Osteocyte (in vitro differentiated cells): Measurements from ENCODE around the gene MEIS2. TPM values are rescaled to one million over a fixed set of nuclear protein-coding genes. Genes with fewer than 3 reads are reported as not detected.

ENCODE experiments used
- DNase-seq: peaks from one replicate; pipeline ENCODE4 v3.0.0; 2021; ENCODE audit warnings: mixed read lengths; ENCODE audit not compliant: unreplicated experiment; ENCODE audit errors: extremely low spot score
- H3K27ac Mint-ChIP-seq: one replicate; pipeline ENCODE4 v1.8.0; 2021; ENCODE audit warnings: mild to moderate bottlenecking, mixed read lengths; ENCODE audit not compliant: unreplicated experiment
- H3K27me3 Mint-ChIP-seq: one replicate; pipeline ENCODE4 v1.8.0; 2021; ENCODE audit warnings: mixed read lengths; ENCODE audit not compliant: unreplicated experiment
- H3K36me3 Mint-ChIP-seq: one replicate; pipeline ENCODE4 v1.8.0; 2021; ENCODE audit warnings: mixed read lengths; ENCODE audit not compliant: unreplicated experiment
- H3K4me1 Mint-ChIP-seq: one replicate; pipeline ENCODE4 v1.8.0; 2021; ENCODE audit warnings: mixed read lengths; ENCODE audit not compliant: unreplicated experiment
- H3K4me3 Mint-ChIP-seq: one replicate; pipeline ENCODE4 v1.8.0; 2021; ENCODE audit warnings: mild to moderate bottlenecking, moderate library complexity, mixed read lengths; ENCODE audit not compliant: unreplicated experiment
- H3K9me3 Mint-ChIP-seq: one replicate; pipeline ENCODE4 v1.8.0; 2021; ENCODE audit warnings: mixed read lengths; ENCODE audit not compliant: unreplicated experiment
- total RNA-seq: library from RNA; stranded (reverse); gene quantifications from 2 replicates; pipeline ENCODE4 v1.2.1, GENCODE V29; 2021
- TF ChIP-seq, protein P1 (sequence below): fragments of 200-600 bp; sonication (generic); IDR thresholded peaks from 2 replicates; pipeline ENCODE4 v1.5.0; 2021; ENCODE audit warnings: antibody characterized with exemption, mild to moderate bottlenecking, moderate library complexity

The MEIS2 gene
- total RNA-seq, 1 donor from 2014 or later: 79.9 TPM

DNA sequence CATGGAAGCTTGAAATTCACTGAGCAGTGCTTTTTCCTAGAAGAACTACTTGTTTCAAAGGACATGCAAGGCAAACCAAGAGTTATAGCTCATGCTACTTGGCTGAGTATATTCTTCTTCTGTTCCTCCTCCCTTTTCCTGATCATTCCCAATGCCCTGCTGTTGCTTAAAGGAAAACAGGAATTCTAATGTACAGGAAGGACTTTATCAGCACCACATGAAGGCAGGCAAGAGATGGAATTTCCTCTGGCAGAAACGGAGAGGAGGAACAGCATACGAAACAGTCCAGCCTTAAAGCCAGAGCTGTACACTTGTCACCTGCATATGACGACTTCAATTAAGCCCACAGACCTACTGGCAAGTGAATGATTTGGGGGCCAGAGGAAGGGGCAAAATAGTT, 15.7 kb downstream of the MEIS2 start:
- H3K9me3 Mint-ChIP-seq: no peaks in the 10 kb centered on the region
- no peaks in the 10 kb centered on the region for H3K27me3 Mint-ChIP-seq
- no peak overlapping the region for H3K4me3 Mint-ChIP-seq
- peaks cover 66% of the 10 kb centered on the region for H3K36me3 Mint-ChIP-seq
- H3K4me1 Mint-ChIP-seq: peaks cover 53% of the 10 kb centered on the region
- TF ChIP-seq, protein P1, sequence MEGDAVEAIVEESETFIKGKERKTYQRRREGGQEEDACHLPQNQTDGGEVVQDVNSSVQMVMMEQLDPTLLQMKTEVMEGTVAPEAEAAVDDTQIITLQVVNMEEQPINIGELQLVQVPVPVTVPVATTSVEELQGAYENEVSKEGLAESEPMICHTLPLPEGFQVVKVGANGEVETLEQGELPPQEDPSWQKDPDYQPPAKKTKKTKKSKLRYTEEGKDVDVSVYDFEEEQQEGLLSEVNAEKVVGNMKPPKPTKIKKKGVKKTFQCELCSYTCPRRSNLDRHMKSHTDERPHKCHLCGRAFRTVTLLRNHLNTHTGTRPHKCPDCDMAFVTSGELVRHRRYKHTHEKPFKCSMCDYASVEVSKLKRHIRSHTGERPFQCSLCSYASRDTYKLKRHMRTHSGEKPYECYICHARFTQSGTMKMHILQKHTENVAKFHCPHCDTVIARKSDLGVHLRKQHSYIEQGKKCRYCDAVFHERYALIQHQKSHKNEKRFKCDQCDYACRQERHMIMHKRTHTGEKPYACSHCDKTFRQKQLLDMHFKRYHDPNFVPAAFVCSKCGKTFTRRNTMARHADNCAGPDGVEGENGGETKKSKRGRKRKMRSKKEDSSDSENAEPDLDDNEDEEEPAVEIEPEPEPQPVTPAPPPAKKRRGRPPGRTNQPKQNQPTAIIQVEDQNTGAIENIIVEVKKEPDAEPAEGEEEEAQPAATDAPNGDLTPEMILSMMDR: no peak
- no peak overlapping the region for H3K27ac Mint-ChIP-seq
- no peak for DNase-seq

DNA sequence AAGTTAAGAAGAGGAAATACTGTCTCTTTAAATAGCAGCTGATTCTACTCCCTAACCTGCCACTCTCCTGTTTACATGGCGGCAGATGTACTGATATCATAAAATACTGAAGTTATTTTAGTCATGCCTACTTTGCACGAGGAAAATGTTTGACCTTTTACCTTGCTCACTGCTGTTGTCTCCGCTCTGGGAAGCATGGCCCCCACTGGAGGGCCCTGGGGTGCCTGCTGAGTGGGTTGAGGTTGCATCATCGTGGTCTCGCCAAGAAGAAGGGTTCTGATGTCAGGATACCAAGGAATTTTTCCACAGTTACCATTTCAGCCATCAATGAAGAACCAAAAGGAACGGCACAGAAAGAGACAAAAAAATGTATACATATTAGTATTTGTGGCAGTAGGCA, 16.7 kb downstream of the MEIS2 start:
- no peak for DNase-seq
- Mint-ChIP-seq H3K27ac (peak overlapping the region; percentile 32), H3K27me3 (no peaks in the 10 kb centered on the region), H3K36me3 (peaks cover 59% of the 10 kb centered on the region), H3K4me1 (peaks cover 55% of the 10 kb centered on the region), H3K9me3 (no peaks in the 10 kb centered on the region), H3K4me3 (no peak overlapping the region)
- TF ChIP-seq, protein P1: no peak

DNA sequence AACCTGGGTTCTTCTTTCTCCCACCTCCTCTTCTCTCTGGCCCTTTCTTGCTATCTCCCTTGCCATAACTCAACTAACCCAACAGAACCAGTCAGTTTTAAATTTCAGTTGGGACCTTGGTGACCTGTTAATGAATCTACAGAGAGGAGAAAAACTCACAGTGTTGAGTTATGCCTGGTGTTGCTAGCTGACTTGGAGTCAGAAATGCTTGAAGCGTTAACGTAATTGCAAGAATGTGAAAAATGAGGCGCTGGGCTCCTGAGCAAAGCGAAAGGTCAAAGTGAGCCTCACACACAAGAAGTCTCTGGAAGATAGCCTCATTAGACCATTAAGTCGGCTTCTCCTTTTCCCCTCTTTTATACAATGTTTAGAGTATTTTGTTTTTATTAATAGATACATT, 18.4 kb downstream of the MEIS2 start:
- peaks cover 53% of the 10 kb centered on the region for H3K4me1 Mint-ChIP-seq
- H3K4me3 Mint-ChIP-seq: no peak overlapping the region
- no peak for DNase-seq
- H3K27me3 Mint-ChIP-seq: no peaks in the 10 kb centered on the region
- H3K27ac Mint-ChIP-seq: peak overlapping the region; percentile 32
- TF ChIP-seq, protein P1: no peak
- peaks cover 52% of the 10 kb centered on the region for H3K36me3 Mint-ChIP-seq
- H3K9me3 Mint-ChIP-seq: no peaks in the 10 kb centered on the region

DNA sequence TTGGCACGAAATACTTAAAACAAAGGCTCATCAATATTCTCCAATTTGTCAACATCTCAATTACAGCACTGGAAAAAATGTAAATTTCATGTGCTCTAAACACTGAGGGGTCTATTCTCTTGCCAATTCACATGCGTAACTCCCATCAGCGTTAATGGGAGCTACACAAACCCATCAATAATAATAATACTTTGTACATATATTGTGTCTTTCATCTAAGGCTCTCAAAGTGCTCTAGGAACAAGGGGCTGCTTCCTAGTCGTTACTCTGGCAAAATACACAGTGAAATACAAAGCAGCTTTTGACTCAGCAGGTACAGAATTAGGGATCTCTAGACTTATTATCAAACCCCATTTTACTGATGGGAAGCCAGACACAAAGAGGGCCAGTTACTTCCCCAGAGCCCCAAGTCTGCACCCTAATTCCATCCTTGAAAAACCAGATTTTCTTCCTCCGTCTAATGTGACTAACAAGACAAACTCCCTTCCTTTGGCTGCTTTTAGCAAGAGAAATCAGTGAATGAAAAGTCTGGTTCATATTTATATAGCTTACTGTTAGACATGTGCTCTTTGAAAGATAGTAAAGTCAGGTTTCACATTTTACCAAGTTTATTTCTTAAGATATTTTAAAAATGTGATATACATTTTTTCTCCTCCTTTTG, 20.0 kb downstream of the MEIS2 start:
- Mint-ChIP-seq H3K4me1 (peaks cover 52% of the 10 kb centered on the region), H3K27ac (peak overlapping the region; percentile 50), H3K4me3 (no peak overlapping the region), H3K9me3 (no peaks in the 10 kb centered on the region), H3K36me3 (peaks cover 54% of the 10 kb centered on the region), H3K27me3 (no peaks in the 10 kb centered on the region)
- TF ChIP-seq, protein P1: no peak
- DNase-seq: no peak

DNA sequence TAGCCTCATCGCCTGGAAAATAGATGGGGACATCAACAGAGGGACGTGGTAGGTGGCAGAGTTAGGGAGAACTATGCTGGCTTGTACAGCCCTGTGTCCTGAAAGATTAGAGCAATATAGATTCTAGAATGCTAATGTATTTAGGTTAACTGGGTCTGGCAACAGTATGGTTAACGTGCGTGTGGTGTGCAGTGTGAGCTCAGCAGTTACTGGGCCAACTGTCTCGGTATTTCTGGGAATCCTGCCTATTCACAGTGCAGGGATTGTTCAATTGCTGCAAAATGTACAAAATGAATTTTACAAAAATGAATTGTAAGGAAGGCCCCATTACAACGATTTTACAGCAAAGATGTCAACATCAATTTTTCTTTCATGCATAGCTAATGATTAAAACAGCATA, 20.6 kb downstream of the MEIS2 start:
- TF ChIP-seq, protein P1: no peak
- H3K9me3 Mint-ChIP-seq: no peaks in the 10 kb centered on the region
- peaks cover 56% of the 10 kb centered on the region for H3K36me3 Mint-ChIP-seq
- DNase-seq: no peak
- H3K4me3 Mint-ChIP-seq: no peak overlapping the region
- H3K27ac Mint-ChIP-seq: peak overlapping the region; percentile 12
- H3K27me3 Mint-ChIP-seq: no peaks in the 10 kb centered on the region
- H3K4me1 Mint-ChIP-seq: peaks cover 51% of the 10 kb centered on the region
